Cerebellar nuclear complex (tissue), 1 donor: ENCODE results near the gene LPXN.

Source experiments
- DNase-seq, 2 experiments: peaks; one replicate each; lab custom pipeline; 2025; lab: John Stamatoyannopoulos, UW

LPXN gene

DNA sequence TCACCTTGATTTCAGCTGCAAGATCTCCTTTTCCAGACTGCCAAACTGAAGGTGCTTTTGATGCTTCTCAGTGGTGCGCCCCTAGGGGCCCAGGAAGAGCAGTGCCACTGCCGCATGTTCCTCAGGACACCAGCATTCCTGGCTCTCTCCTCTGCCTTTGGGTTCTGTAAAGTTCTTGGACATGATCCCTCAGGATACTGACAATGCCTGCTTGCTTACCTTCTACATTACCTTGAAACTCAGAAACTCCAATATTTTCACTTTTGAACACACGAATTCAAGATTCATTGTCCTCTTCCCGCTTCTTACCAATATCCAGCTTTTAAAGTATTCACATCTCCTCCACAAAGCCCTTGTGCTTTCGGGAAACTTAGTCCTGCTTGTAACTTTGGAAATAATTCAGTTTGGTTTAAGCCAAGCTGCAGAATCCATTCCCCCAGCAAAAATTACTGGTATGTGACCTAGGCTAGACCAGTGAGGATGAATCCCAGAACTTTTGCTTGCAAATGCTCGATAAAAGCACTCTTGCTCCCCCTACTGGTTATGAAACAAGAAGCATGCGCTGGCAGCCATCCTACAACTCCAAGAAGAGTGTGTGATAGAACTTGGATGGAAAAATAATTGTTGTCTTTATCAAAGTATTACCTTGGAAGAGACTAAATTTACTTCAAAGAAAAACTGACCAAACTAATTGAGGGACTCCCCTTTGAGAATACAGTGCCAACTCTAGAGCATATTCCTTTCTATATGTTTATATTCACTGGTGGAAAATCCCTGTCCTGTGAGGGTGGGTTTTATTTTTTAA lies 51.2 kb downstream of the LPXN start:
- DNase-seq: peak in 1 of 2 experiments; percentile 2

DNA sequence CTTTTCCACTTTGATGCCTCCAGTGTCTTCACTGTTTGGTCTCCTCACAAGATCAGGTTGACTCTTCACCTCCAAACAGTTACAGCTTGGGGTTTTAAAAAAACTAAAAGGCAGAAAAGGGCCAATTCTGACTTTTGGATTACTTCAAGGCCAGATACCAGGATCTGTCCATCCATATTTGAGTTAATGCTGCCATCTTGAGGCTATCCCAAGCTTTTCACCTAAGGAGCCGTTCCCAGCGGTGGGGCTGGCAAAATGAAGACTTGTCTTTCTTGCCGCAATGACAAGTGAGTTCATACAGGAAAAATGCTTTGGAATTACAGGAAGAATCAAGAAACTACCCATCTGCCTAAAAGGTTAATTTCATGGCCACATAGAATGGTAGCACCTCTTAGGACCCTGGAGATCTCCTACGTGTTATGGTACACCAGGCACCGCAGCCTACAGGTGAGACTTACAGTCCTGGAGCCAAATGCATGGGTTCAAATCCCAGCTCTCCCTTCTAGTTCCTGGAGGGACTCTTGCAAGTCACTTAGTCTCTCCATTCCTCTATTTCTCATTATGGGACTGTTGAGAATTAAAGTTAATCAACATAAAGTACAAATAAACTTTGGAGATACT lies 61.8 kb downstream of the LPXN start:
- DNase-seq: no peak

DNA sequence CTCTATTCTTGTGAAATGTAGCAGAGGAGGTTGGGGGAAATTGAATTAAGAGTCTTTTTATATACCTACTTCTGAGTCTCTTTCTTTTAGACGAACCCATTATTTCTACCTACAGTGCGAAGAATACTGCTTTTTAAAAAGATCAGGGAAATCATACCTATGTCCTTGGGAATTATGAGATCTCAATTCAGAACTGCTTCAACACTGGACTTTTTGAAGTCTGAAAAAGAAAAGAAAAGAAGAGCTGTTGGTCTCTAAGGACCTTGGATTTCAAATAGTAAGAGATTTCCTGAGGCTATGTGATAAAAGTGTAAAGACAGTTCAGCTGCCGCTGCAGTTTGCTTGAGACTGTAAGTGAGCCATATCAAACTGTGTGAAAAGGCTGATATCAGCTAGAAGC lies 64.0 kb downstream of the LPXN start:
- DNase-seq: no peak

DNA sequence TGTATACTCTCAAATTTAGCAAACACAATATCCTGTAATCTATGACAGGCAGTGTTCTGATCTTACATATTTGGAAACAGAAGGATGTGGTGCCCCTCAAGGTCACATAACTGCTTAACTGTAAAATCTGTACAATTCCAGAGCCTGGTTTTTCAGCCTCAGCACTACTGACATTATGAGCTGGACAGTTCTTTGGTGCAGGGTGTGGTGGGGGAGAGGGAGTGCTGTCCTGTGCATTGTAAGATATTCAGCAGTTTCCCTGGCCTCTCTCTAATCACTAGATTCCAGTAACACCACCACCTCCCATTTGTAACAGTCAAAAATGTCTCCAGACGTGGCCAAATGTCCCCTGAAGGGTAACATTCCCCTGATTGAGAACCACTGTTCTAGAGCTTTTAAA lies 65.9 kb downstream of the LPXN start:
- DNase-seq: no peak

DNA sequence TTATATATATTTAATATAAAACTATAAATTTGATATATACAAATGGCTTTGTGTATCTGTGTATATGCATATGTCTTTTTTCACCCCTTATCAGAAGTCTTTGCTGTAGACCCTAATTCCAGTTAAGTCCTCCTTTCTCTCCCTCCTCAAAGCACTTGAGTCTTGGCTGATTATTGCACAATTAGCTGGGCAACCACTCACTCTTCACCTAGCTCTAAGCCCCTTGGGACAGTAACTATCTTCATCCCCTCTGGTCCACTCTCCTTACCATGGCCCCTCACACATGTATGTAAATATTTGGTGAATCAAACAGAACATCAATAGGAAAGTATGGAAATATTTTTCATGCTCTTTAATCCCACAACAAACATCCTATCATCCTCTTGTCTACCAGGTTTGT lies 66.8 kb downstream of the LPXN start:
- no peak for DNase-seq

DNA sequence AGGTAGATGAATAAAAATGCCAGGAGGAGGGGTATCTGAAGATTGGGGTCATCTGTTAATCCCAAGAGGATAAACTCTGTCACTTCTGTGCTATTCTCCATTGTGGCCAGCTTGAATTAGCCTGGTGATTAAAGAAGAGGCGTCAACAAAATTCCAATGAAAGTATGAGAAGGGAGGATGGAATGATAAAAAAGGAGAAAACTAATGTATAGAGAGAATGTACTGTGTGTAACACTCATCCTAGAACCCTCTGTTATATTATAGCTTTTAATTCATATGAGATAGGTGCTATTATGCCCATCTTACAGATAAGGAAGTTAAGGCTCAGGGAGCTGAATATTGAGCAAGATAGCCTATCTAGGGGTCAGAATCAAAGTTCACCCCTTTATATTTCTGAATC lies 67.7 kb downstream of the LPXN start, which contains the start of gene OR5B21:
TSS of gene OR5B21 (minus strand) at position 101 of the 400 bp plus-strand sequence. CDS start at position 101, 0 bp downstream.
- no peak for DNase-seq

DNA sequence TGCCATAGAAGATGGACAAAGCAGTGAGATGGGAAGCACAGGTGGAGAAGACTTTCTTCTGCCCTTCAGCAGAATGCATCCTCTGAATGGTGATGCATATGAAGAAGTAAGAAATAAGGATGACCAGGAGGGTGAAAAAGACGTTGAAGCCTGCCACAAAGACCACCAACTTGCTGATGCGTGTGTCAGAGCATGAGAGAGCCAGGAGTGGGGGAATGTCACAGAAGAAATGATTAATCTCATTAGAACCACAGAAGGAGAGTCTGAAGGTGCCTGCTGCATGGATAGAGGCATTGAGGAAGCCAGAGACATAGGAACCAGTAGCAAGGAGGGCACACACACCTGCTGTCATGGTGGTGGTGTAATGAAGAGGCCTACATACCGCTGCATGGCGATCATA lies 68.3 kb downstream of the LPXN start:
- no peak for DNase-seq

DNA sequence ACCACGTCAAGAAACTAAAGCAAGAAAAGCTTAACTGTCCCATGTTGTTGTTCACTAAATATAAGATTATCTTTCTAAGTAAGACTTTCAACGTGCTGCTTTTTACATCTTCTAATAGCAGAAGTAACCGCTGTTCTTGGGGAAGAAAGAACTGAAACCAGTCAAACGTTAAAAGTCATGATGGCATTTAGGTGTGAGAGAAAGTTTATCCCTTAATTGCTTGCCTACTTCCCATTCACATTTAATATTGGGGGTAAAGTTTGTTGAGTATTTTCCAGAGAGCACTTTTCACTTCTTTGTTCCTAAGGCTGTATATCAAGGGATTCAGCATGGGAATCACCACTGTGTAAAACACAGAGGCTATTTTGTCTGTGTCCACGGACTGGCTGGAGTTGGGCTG lies 68.7 kb downstream of the LPXN start:
- no peak for DNase-seq

DNA sequence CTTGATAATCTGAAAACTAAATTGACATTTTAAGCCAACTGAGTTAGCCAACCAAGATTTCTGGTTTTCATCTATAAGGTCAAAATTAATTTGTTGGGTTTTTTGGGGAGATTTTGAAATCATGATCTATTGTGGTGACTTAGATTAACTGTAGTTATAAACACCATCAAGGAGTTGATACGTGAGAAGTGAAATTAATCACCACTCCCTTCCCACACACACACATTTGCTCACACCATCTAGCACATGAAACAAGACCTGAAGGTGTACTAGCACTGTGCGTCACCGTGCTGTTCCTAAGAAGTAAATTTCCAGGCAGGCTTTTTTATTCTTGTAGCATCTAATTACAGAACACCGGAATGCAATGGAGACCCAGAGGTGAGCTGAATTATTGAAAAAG lies 69.8 kb downstream of the LPXN start:
- DNase-seq: no peak

DNA sequence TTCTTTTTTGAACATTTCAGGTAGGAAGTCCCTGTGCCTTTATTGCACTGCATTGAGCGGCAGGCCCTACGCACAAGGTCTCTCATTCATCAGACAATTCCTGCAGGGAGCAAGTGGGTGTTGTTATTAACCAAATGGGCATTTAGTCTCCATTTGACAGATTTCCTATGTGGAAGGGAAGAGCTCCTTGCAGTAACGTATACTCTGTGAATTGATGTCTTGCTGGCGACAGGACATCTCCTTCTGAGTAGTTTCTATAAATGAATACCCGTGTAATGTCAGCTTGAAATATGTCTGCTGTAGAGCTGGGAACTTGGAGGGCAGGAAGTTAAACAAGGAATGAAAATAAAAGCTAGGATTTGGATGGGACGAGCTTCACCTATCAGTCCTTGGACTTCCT lies 71.4 kb downstream of the LPXN start:
- no peak for DNase-seq

DNA sequence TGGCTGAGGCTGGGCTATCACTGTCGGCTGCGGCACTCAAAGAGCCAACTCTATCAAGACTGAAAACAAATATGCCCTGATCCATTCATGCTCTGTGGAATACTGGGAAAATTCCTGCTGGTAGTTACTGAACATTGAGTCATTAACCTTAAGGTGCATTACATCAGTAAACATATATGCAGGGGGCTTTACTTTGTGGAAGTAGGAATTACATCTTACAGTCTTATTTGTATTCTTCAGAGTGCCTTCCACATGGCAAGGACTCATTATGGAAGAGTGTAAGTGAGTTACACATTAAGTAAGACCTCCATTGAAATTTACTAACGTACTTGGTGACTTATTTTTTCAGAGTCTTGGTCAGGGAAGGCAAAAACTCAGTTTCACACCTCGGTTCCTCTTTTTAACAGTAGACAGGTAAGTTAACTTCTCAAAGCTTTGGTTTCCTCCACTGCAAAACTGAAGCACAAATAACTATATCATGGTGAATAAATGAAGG lies 72.2 kb downstream of the LPXN start:
- DNase-seq: no peak

DNA sequence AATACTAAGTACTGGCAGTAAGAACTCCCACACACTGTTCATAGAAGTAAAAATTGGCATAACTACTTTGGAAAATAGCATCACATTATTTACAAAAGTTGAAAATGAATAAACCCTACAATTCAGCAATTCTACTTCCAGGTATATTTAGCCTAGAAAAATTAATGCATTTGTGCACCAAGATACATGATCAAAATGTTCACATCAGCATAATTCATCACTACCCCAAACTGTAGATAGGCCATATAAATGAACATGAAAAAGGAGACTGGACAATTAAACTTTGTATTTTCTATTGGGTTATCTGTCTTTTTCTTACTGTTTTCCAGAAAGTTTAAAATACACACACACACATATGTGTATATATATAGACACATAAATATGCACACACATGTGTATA lies 73.7 kb downstream of the LPXN start:
- DNase-seq: no peak

DNA sequence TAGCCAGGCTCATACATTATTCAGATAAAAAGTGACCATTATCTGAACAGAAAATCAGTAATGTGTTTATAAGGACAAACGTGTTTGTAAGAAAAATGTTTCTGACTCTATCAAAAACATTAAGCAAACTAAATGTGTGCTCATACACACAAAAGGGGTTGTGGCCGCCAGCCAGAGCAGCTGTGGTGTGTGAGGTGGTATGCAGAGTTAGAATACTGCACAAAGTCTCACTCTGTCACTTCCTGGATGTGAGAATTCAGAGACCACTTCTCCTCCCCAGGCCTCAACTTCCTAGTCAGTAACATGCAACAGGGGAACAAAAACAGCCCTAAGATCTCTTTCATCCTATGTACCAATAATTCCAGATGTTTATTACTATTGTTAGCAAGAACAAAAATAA lies 77.2 kb downstream of the LPXN start:
- DNase-seq: no peak

DNA sequence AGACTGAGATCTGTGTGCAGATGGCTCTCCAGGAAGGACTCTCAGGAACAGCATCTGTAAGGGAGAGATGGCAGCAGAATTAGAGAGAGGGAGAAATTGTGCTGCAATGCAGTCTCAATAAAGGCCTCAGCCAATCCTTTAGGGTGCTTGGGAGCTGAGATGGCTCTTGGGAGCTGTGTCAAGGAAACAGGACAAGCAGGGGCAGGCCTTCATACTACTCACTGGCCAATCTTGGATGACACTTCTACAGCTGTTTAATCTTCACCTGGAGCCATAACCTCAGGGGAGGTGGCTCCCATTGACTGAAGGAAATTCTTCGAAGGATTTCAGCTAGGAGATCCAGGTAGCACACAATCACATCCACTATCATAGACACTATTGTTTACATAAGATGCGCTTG lies 77.7 kb downstream of the LPXN start:
- DNase-seq: no peak

DNA sequence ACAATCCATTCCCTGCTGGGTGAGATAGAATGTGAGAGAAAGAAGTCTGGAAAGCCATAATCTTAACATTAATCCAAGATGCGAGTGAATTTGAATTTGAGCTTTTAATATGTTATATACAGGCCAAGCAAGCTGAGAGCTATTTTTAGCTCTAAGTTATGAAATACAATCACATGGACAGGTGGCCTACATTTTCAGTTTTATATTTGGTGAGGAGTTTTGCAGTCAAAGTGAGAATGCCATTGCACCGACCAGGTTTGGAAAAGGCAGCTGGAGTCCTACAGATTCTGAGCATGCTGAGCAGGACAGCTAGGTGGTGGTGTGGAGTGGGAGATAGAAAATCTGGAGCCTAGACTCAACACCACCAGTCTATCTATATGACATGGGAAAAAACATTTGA lies 79.8 kb downstream of the LPXN start:
- DNase-seq: no peak

DNA sequence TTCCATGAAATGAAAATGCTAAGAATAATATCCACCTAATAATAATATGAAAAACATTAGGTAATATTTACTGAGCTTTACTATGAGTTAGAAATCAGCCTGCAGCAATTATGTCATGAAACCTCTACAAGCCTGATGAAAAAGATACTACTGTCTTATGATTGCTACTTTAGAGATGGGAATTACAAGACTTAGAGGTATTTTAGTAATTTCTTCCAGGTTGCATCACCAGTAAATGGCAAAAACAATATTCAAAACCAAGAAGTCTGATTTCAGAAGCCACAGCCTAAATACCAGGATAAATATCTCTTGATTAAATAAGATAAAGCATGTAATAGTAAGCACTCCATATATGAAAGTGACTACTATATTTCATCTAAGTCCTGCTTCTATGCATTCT lies 81.6 kb downstream of the LPXN start:
- no peak for DNase-seq

DNA sequence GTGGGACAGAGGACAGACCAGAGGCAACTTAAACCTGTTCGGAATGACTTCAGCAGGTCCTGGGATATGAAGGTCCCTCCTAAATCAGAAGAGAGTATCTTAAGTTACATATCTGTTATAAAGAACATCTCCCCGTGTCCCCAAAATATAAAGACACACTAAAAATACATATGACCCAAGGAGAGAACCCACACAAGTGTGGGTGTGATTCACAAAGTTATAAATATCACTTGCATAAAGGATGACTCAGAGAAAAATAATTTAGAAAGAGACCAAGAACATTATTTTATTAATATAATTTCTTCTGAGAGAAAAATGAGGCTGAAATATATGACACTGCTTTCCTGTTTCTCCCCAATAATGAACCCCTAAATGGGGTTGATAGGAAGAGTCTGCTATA lies 82.0 kb downstream of the LPXN start:
- no peak for DNase-seq

DNA sequence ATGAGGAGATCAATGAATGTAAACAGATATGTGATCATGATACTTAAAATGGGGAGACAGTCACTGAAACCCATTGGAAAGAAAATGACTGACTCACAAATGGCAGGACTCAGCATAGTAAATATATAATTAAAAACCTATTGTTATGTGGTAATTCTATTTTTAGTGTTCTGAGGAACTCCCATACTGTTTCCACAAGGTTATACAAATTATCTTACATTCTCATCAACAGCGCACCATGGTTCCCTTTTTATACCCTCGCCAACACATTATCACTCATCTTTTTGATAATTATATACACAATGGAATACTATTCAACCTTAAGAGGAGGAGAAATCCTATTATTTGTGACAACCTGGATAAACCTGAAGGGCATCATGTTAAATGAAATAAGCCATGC lies 84.8 kb downstream of the LPXN start:
- DNase-seq: no peak

DNA sequence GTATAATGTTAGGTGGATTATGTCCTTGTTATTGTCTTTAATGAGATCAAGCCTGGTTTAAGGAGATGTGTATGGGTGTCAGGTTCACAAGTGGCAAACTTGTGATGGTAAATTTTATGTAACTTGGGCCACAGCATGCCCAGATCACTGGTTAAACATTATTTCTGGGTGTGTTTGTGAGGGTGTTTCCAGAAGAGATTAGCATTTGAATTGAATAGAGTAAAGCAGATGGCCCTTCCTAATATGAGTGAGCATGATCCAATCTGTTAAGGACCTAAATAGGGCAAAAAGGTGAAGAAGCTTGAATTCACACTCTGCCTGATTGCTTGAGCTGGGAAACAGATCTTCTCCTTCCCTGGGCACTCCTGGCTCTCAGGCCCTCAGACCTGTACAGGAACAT lies 88.5 kb downstream of the LPXN start:
- DNase-seq: no peak

DNA sequence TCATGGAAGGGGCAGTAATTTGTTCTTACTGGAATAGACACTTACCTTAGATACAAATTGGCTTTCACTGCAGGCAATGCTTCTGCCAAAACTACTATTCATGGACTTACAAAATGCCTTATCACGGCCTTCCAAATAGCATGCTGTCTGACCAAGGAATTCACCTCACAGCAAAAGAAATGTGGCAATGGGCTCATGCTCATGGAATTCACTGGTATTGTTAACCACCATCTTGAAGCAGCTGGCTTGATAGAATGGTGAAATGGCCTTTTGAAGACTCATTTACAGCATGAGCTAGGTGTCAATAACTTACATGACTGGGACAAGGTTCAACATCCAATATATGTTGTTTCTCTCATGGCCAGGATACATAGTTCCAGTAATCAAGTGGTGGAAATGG lies 89.7 kb downstream of the LPXN start:
- no peak for DNase-seq
